Neural cell (in vitro differentiated cells): Measurements from ENCODE around the gene COPS8. TPM values are rescaled to one million over a fixed set of nuclear protein-coding genes. Genes with fewer than 3 reads are reported as not detected.

Experiments
- H2AFZ ChIP-seq: fragments of 200-600, 300-800 bp; sonication (generic), shearing (Covaris generic); 2 replicates; pipeline ENCODE4 v1.6.0; 2014; ENCODE audit warnings: low read depth, mild to moderate bottlenecking, antibody characterized with exemption, low read length, moderate library complexity
- H3F3A ChIP-seq: fragments of 200-600 bp; shearing (Covaris generic); 2 replicates; pipeline ENCODE4 v1.6.1; 2016; ENCODE audit warnings: mild to moderate bottlenecking, moderate library complexity, mixed read lengths, antibody characterized with exemption, low read length; ENCODE audit not compliant: insufficient read depth, poor library complexity, severe bottlenecking
- H3K27ac ChIP-seq: fragments of 200-600, 300-800 bp; sonication (generic), shearing (Covaris generic); 2 replicates; pipeline ENCODE4 v1.5.1; 2014; ENCODE audit warnings: mild to moderate bottlenecking, low read length, moderate library complexity
- H3K27me3 ChIP-seq: fragments of 300-800, 200-600 bp; sonication (generic), shearing (Covaris generic); 2 replicates; pipeline ENCODE4 v1.6.0; 2014; ENCODE audit warnings: mild to moderate bottlenecking, low read depth, low read length, moderate library complexity; ENCODE audit not compliant: insufficient read depth
- H3K36me3 ChIP-seq: fragments of 300-800, 200-600 bp; sonication (generic), shearing (Covaris generic); 2 replicates; pipeline ENCODE4 v1.5.1; 2014; ENCODE audit warnings: mild to moderate bottlenecking, antibody characterized with exemption, low read length, moderate library complexity; ENCODE audit not compliant: insufficient read depth
- H3K4me2 ChIP-seq: fragments of 300-800, 200-600 bp; sonication (generic), shearing (Covaris generic); 2 replicates; pipeline ENCODE4 v1.6.0; 2014; ENCODE audit warnings: mild to moderate bottlenecking, low read length
- H3K4me3 ChIP-seq: fragments of 300-800, 200-600 bp; sonication (generic), shearing (Covaris generic); 2 replicates; pipeline ENCODE4 v1.5.1; 2014; ENCODE audit warnings: mild to moderate bottlenecking, low read length, moderate library complexity
- H3K79me2 ChIP-seq: fragments of 200-600 bp; shearing (Covaris generic); replicated peaks from 2 replicates; pipeline ENCODE4 v1.6.0; 2014; ENCODE audit warnings: mild to moderate bottlenecking, low read length, moderate library complexity; ENCODE audit not compliant: insufficient read depth
- H3K9ac ChIP-seq: fragments of 300-800, 200-600 bp; sonication (generic), shearing (Covaris generic); 2 replicates; pipeline ENCODE4 v1.6.1; 2016; ENCODE audit warnings: mild to moderate bottlenecking, low read length, mixed read lengths
- H3K9me2 ChIP-seq: fragments of 200-600 bp; shearing (Covaris generic); 2 replicates; pipeline ENCODE4 v1.6.1; 2016; ENCODE audit warnings: mild to moderate bottlenecking, low read length, mixed read lengths; ENCODE audit not compliant: insufficient read depth
- H3K9me3 ChIP-seq: fragments of 200-600, 300-800 bp; sonication (generic), shearing (Covaris generic); 2 replicates; pipeline ENCODE4 v1.6.1; 2016; ENCODE audit warnings: mild to moderate bottlenecking, mixed run types, low read length, moderate library complexity, mixed read lengths
- H4K20me1 ChIP-seq: fragments of 200-600 bp; shearing (Covaris generic); 2 replicates; pipeline ENCODE4 v1.6.1; 2016; ENCODE audit warnings: mild to moderate bottlenecking, mixed run types; ENCODE audit not compliant: insufficient read depth
- CTCF ChIP-seq: fragments of 450-650 bp; IDR thresholded peaks from 2 replicates; pipeline ENCODE4 v1.5.1; 2014; ENCODE audit warnings: antibody characterized with exemption, mild to moderate bottlenecking, moderate library complexity; ENCODE audit not compliant: poor library complexity, severe bottlenecking
- EP300 ChIP-seq: fragments of 450-650 bp; conservative IDR thresholded peaks from 2 replicates; pipeline ENCODE4 v1.6.1; 2014; ENCODE audit warnings: antibody characterized with exemption, mild to moderate bottlenecking, moderate library complexity; ENCODE audit not compliant: poor library complexity, severe bottlenecking
- EZH2 ChIP-seq: fragments of 200-600, 300-800 bp; shearing (Covaris generic), sonication (generic); IDR thresholded peaks from 2 replicates; pipeline ENCODE4 v1.6.1; 2014; ENCODE audit warnings: antibody characterized with exemption, low read length, borderline replicate concordance, mild to moderate bottlenecking; ENCODE audit not compliant: insufficient read depth, poor library complexity, severe bottlenecking
- MXI1 ChIP-seq: fragments of 450-650 bp; conservative IDR thresholded peaks from 2 replicates; pipeline ENCODE4 v1.6.1; 2014; ENCODE audit warnings: antibody characterized with exemption, mild to moderate bottlenecking; ENCODE audit not compliant: poor library complexity, severe bottlenecking
- POLR2AphosphoS5 ChIP-seq: IDR thresholded peaks from 2 replicates; pipeline ENCODE4 v1.6.1; 2012
- RAD21 ChIP-seq: fragments of 450-650 bp; conservative IDR thresholded peaks from 2 replicates; pipeline ENCODE4 v1.6.1; 2014; ENCODE audit warnings: antibody characterized with exemption, mild to moderate bottlenecking, moderate library complexity
- REST ChIP-seq: IDR thresholded peaks from 2 replicates; pipeline ENCODE4 v1.6.1; 2012; ENCODE audit warnings: borderline replicate concordance
- SMC3 ChIP-seq: fragments of 450-650 bp; conservative IDR thresholded peaks from 2 replicates; pipeline ENCODE4 v1.6.1; 2014; ENCODE audit warnings: antibody characterized with exemption, mild to moderate bottlenecking, moderate library complexity; ENCODE audit not compliant: poor library complexity
- TAF1 ChIP-seq: IDR thresholded peaks from 2 replicates; pipeline ENCODE4 v1.6.1; 2012; ENCODE audit warnings: low read depth
- polyA plus RNA-seq: library from polyadenylated mRNA; depleted of rRNA; stranded (reverse); fragments of >200 nt; gene quantifications from 2 replicates; pipeline ENCODE4 v1.2.3, GENCODE V29; 2014

COPS8 gene
- polyA plus RNA-seq, 1 donor from 2014 or later = 269 TPM

- Histone ChIP-seq H3K36me3 (no peaks in the 10 kb centered on the region), H3K9me3 (no peaks in the 10 kb centered on the region), H3K9ac (no peak overlapping the region), H3K4me2 (no peak overlapping the region), H3K9me2 (no peaks in the 10 kb centered on the region), H3K27me3 (no peaks in the 10 kb centered on the region), H2AFZ (no peak overlapping the region), H3K4me3 (no peak overlapping the region), H4K20me1 (no peaks in the 10 kb centered on the region), H3K79me2 (no peaks in the 10 kb centered on the region), H3F3A (no peaks in the 10 kb centered on the region), H3K27ac (no peak overlapping the region)
- TF ChIP-seq CTCF (no peak), REST (no peak), SMC3 (no peak), MXI1 (no peak), POLR2AphosphoS5 (no peak), EZH2 (no peak)
These were observed 55.1 kb downstream of the COPS8 start for GRCh38 chr2:237140689-237141285.

- Histone ChIP-seq H3K9me2 (no peaks in the 10 kb centered on the region), H3K79me2 (no peaks in the 10 kb centered on the region), H2AFZ (no peak overlapping the region), H3K36me3 (no peaks in the 10 kb centered on the region), H3K4me2 (no peak overlapping the region), H3K27me3 (no peaks in the 10 kb centered on the region), H4K20me1 (no peaks in the 10 kb centered on the region), H3K4me3 (no peak overlapping the region), H3F3A (no peaks in the 10 kb centered on the region), H3K27ac (no peak overlapping the region), H3K9ac (no peak overlapping the region), H3K9me3 (no peaks in the 10 kb centered on the region)
- TF ChIP-seq CTCF (no peak), MXI1 (no peak), TAF1 (no peak), RAD21 (no peak), POLR2AphosphoS5 (no peak), EP300 (no peak), REST (no peak), SMC3 (no peak), EZH2 (no peak)
These were observed 55.9 kb downstream of the COPS8 start for GRCh38 chr2:237141571-237142051.
